HG03066 (cell line): ENCODE results near the gene DUSP1.
"Not testable (repeated sequence)": the region's sequence is repeated elsewhere in the genome, so short reads cannot be mapped to it uniquely, and the experiment has no call there.

Source experiments
- ATAC-seq: cut with Tn5 transposase; IDR thresholded peaks from one replicate; pipeline ENCODE4 v1.9.1; 2021; ENCODE audit warnings: low read depth; ENCODE audit not compliant: unreplicated experiment

Gene DUSP1

GRCh38 chr5:172770675-172771438 lies at the start of gene DUSP1:
DUSP1 (minus strand) TSS chr5:172771195; CDS start chr5:172770952, 243 bp downstream.
- peak; percentile 62 for ATAC-seq

GRCh38 chr5:172820046-172820767 lies 49.2 kb upstream of the DUSP1 start:
- ATAC-seq: no peak

GRCh38 chr5:172819569-172819968 lies 48.6 kb upstream of the DUSP1 start:
- no peak for ATAC-seq

GRCh38 chr5:172818081-172818480 lies 47.1 kb upstream of the DUSP1 start:
- ATAC-seq: no peak

- no peak for ATAC-seq
Observed at GRCh38 chr5:172817664-172818063, 46.7 kb upstream of the DUSP1 start.

- ATAC-seq: no peak
Observed at GRCh38 chr5:172816925-172817562, 46.0 kb upstream of the DUSP1 start.

GRCh38 chr5:172815631-172816030 lies 44.6 kb upstream of the DUSP1 start:
- ATAC-seq: no peak

- not testable (repeated sequence) for ATAC-seq
Observed at GRCh38 chr5:172810996-172811395, 40.0 kb upstream of the DUSP1 start.

GRCh38 chr5:172809774-172810173 lies 38.8 kb upstream of the DUSP1 start:
- ATAC-seq: no peak

GRCh38 chr5:172807766-172808311 lies 36.8 kb upstream of the DUSP1 start:
- ATAC-seq: no peak

- ATAC-seq: peak; percentile 98
Observed at GRCh38 chr5:172806897-172807672, 36.1 kb upstream of the DUSP1 start.

GRCh38 chr5:172805736-172806255 lies 34.8 kb upstream of the DUSP1 start:
- ATAC-seq: no peak

- ATAC-seq: no peak
Observed at GRCh38 chr5:172805018-172805683, 34.2 kb upstream of the DUSP1 start.

- ATAC-seq: no peak
Observed at GRCh38 chr5:172802567-172803176, 31.7 kb upstream of the DUSP1 start.

- ATAC-seq: no peak
Observed at GRCh38 chr5:172802112-172802511, 31.1 kb upstream of the DUSP1 start.

- no peak for ATAC-seq
Observed at GRCh38 chr5:172801179-172801671, 30.2 kb upstream of the DUSP1 start.

- no peak for ATAC-seq
Observed at GRCh38 chr5:172800088-172800551, 29.1 kb upstream of the DUSP1 start.

- no peak for ATAC-seq
Observed at GRCh38 chr5:172799416-172799815, 28.4 kb upstream of the DUSP1 start.
